Measurements from ENCODE around the gene MPO. TPM values are rescaled to one million over a fixed set of nuclear protein-coding genes. Genes with fewer than 3 reads are reported as not detected.

The MPO gene
- total and polyA plus RNA-seq, 2 donors (not counting 3 experiments of a cell fraction or from before 2014, with no cell fraction given), result not detected

DNA sequence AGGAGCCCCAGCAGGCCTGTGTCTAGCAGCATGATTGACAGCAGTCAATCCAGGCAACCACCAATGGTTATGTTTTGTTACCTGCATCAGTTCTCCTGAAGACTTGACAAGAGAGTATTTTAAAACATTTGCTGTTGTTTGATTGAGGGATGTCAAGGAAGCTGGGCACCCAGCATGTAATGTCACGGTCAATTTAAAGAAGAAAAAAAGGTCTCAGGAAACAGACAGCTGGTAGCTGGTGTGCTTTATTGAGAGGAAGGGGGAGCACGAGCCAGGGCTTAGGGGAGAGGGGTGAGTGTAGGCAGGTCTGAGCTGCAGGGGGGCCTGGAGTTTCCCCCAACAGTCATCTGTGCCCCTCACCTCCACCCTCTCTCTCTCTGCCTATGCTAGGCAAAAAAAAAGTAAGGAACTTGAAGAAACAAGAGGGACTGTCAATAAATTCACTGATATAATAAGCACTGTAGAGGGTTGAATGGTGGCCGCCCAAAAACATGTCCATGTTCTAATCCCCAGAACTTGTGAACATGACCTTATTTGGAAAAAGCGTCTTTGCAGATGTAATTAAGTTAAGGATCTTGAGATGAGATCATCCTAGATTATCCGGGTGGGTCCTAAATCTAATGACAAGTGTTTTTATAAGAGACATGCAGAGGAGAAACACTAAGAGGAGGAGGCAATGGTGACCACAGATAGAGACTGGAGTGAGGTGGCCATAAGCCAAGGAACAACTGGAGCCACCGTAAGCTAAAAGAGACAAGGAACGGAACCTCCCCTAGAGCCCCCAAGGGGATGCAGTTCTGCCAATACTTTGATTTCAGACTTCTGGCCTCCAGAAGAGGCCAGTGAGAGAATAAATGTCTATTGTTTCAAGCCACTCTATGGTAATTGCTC, 33.3 kb upstream of the MPO start:
- DNase-seq (ENCODE audit: low read depth, low spot score) (no peak), FAIRE-seq (no peak)
- no TSS peak for BruUV-seq (replicated peaks)
- ChIA-PET POLR2A (no interaction called here), CTCF (interaction anchor here (0.9 to 5.6 kb wide), 2 partner anchors 102 to 145 kb away, joined by 3 to 79 read pairs; partner anchors contain the start of gene RNF43)
- no peak overlapping the region for H3K4me2 ChIP-seq (ENCODE audit: insufficient read depth, low read length)
- H3K4me3 ChIP-seq (replicated peaks in 1 of 3; ENCODE audit: insufficient read depth in 1 of 3, low read depth in 1 of 3, low read length in 3 of 3), result no peak overlapping the region
- TF ChIP-seq MYC (IDR thresholded peaks at IDR 0.05; ENCODE audit: low read depth, low read length), result no peak
- TF ChIP-seq POLR2A (IDR thresholded peaks at IDR 0.05; ENCODE audit: low read depth, low read length), result no peak
- no peak for TF ChIP-seq EZH2 (IDR thresholded peaks at IDR 0.05; ENCODE audit: borderline replicate concordance, low read depth, low read length, severe bottlenecking)
- no peak for TF ChIP-seq GATA2 (IDR thresholded peaks at IDR 0.05; ENCODE audit: insufficient read depth, insufficient read length, low read depth, low read length)
- TF ChIP-seq, protein P1, sequence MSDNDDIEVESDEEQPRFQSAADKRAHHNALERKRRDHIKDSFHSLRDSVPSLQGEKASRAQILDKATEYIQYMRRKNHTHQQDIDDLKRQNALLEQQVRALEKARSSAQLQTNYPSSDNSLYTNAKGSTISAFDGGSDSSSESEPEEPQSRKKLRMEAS (IDR thresholded peaks at IDR 0.05; ENCODE audit: insufficient read depth, insufficient read length), result no peak
- TF ChIP-seq, protein P2, sequence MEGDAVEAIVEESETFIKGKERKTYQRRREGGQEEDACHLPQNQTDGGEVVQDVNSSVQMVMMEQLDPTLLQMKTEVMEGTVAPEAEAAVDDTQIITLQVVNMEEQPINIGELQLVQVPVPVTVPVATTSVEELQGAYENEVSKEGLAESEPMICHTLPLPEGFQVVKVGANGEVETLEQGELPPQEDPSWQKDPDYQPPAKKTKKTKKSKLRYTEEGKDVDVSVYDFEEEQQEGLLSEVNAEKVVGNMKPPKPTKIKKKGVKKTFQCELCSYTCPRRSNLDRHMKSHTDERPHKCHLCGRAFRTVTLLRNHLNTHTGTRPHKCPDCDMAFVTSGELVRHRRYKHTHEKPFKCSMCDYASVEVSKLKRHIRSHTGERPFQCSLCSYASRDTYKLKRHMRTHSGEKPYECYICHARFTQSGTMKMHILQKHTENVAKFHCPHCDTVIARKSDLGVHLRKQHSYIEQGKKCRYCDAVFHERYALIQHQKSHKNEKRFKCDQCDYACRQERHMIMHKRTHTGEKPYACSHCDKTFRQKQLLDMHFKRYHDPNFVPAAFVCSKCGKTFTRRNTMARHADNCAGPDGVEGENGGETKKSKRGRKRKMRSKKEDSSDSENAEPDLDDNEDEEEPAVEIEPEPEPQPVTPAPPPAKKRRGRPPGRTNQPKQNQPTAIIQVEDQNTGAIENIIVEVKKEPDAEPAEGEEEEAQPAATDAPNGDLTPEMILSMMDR (IDR thresholded peaks at IDR 0.05; ENCODE audit: extremely low read depth in 1 of 2, insufficient read depth in 1 of 2, low read depth in 1 of 2, low read length in 2 of 2), result no peak
- TF ChIP-seq POLR2AphosphoS5 (IDR thresholded peaks at IDR 0.05; ENCODE audit: insufficient read depth, low read depth, low read length), result no peak
- no peak for TF ChIP-seq FOS (IDR thresholded peaks at IDR 0.05; ENCODE audit: borderline replicate concordance, insufficient read depth, low read length)
- no peak for TF ChIP-seq JUN (IDR thresholded peaks at IDR 0.05; ENCODE audit: borderline replicate concordance, insufficient read depth, insufficient read length, low read depth)
- no peaks in the 10 kb centered on the region for H3K36me3 ChIP-seq (ENCODE audit: control insufficient read depth in 2 of 2, extremely low read depth in 1 of 2, insufficient read depth in 2 of 2, low read length in 2 of 2)
- H2AFZ ChIP-seq (ENCODE audit: low read depth, low read length), result no peak overlapping the region
- no peaks in the 10 kb centered on the region for H3K4me1 ChIP-seq (ENCODE audit: control insufficient read depth, extremely low read depth, insufficient read depth, low read length)
- no peaks in the 10 kb centered on the region for H3K27me3 ChIP-seq (ENCODE audit: control insufficient read depth in 2 of 2, insufficient read depth in 2 of 2, low read length in 2 of 2)
- no peak overlapping the region for H3K27ac ChIP-seq (ENCODE audit: insufficient read depth, low read depth, low read length)
- no peaks in the 10 kb centered on the region for H3K9me1 ChIP-seq (replicated peaks; ENCODE audit: control insufficient read depth, extremely low read depth, insufficient read depth, low read length)
- no peaks in the 10 kb centered on the region for H4K20me1 ChIP-seq (replicated peaks; ENCODE audit: control insufficient read depth, extremely low read depth, insufficient read depth, low read length)
- H3K79me2 ChIP-seq (ENCODE audit: control insufficient read depth, insufficient read depth, low read length), result no peaks in the 10 kb centered on the region
- intact Hi-C loops (cut with micrococcal nuclease), result no loop called here
- H3K9ac ChIP-seq (replicated peaks; ENCODE audit: extremely low read depth, insufficient read depth, low read length), result no peak overlapping the region
- dilution Hi-C loops (cut with MboI; ENCODE audit: extremely low pct_ligation_motif_present, low sequenced_read_pairs), result no loop called here
- H3K9me3 ChIP-seq (replicated peaks; ENCODE audit: control insufficient read depth, insufficient read depth, low read length), result no peaks in the 10 kb centered on the region

Measured in endothelial cell of umbilical vein (primary cell).